Islet of Langerhans (tissue), 1 donor: ENCODE measurements around the gene SKIC8.

ENCODE experiments used
- FAIRE-seq: peaks from one replicate; lab custom pipeline; 2011; peaks lifted over from hg19 to GRCh38; lab: Jason Lieb, UNC

Gene SKIC8

GRCh38 chr15:78321786-78322185, 22.4 kb upstream of the SKIC8 start:
- no peak for FAIRE-seq

- FAIRE-seq: no peak
These were observed 21.7 kb upstream of the SKIC8 start for GRCh38 chr15:78321041-78321570.

GRCh38 chr15:78320183-78320582, 20.8 kb upstream of the SKIC8 start:
- no peak for FAIRE-seq

GRCh38 chr15:78319588-78319987, 20.2 kb upstream of the SKIC8 start:
- no peak for FAIRE-seq

- FAIRE-seq: peak; percentile 47
These were observed 17.9 kb upstream of the SKIC8 start for GRCh38 chr15:78317145-78317836.

- FAIRE-seq: no peak
These were observed 17.1 kb upstream of the SKIC8 start for GRCh38 chr15:78316283-78317083.

- FAIRE-seq: no peak
These were observed 16.4 kb upstream of the SKIC8 start for GRCh38 chr15:78315686-78316282.

- FAIRE-seq: no peak
These were observed 14.8 kb upstream of the SKIC8 start for GRCh38 chr15:78314181-78314581.

- FAIRE-seq: no peak
These were observed 14.0 kb upstream of the SKIC8 start for GRCh38 chr15:78313383-78313782.

- no peak for FAIRE-seq
These were observed 13.5 kb upstream of the SKIC8 start for GRCh38 chr15:78312957-78313356.

- FAIRE-seq: no peak
These were observed 13.1 kb upstream of the SKIC8 start for GRCh38 chr15:78312536-78312935.

GRCh38 chr15:78311292-78311691, 11.9 kb upstream of the SKIC8 start:
- FAIRE-seq: no peak

GRCh38 chr15:78308422-78309032, 9.1 kb upstream of the SKIC8 start:
- FAIRE-seq: no peak

GRCh38 chr15:78307976-78308375, 8.6 kb upstream of the SKIC8 start:
- no peak for FAIRE-seq

- FAIRE-seq: no peak
These were observed 6.9 kb upstream of the SKIC8 start for GRCh38 chr15:78306176-78306774.

- no peak for FAIRE-seq
These were observed 5.0 kb upstream of the SKIC8 start for GRCh38 chr15:78304216-78305066.

GRCh38 chr15:78302579-78303312, 3.3 kb upstream of the SKIC8 start:
- FAIRE-seq: no peak

- no peak for FAIRE-seq
These were observed 2.4 kb upstream of the SKIC8 start for GRCh38 chr15:78301828-78302227.

GRCh38 chr15:78301326-78301725, 1.9 kb upstream of the SKIC8 start:
- FAIRE-seq: no peak

- FAIRE-seq: no peak
These were observed 7.2 kb downstream of the SKIC8 start for GRCh38 chr15:78292219-78292618.

- no peak for FAIRE-seq
These were observed 7.7 kb downstream of the SKIC8 start for GRCh38 chr15:78291698-78292097.
